HepG2 (cell line): ENCODE data around the gene TBCCD1. TPM values are rescaled to one million over a fixed set of nuclear protein-coding genes. Genes with fewer than 3 reads are reported as not detected.

Experiments
- GMEB1 ChIP-seq: sonication (generic); formaldehyde crosslinking; IDR thresholded peaks from 2 replicates; pipeline ENCODE4 v1.5.1; 2020; ENCODE audit warnings: missing genetic modification reagents, mild to moderate bottlenecking, borderline replicate concordance
- KDM5A ChIP-seq: fragments of 200-600 bp; sonication (generic); IDR thresholded peaks from 2 replicates; pipeline ENCODE4 v1.7.0; 2018; ENCODE audit warnings: antibody characterized with exemption, mild to moderate bottlenecking, low read length, borderline replicate concordance
- NFYC ChIP-seq: IDR thresholded peaks from 2 replicates; pipeline ENCODE4 v1.6.1; 2016; ENCODE audit warnings: missing genetic modification reagents, missing compliant biosample characterization
- RFX3 ChIP-seq: IDR thresholded peaks from 2 replicates; pipeline ENCODE4 v1.6.1; 2016; ENCODE audit warnings: missing biosample characterization, missing genetic modification reagents
- TBX2 ChIP-seq: sonication (generic); formaldehyde crosslinking; IDR thresholded peaks from 2 replicates; pipeline ENCODE4 v1.5.0; 2020; ENCODE audit warnings: missing genetic modification reagents, mild to moderate bottlenecking, borderline replicate concordance
- TEAD2 ChIP-seq: sonication (generic); formaldehyde crosslinking; IDR thresholded peaks from 2 replicates; pipeline ENCODE4 v1.9.0; 2021; ENCODE audit warnings: missing genetic modification reagents
- XRCC5 ChIP-seq: fragments of 200-400 bp; formaldehyde crosslinking; optimal IDR thresholded peaks from 2 replicates; pipeline ENCODE3; 2017; ENCODE audit warnings: mild to moderate bottlenecking, low read length
- YEATS4 ChIP-seq: sonication (generic); formaldehyde crosslinking; IDR thresholded peaks from 2 replicates; pipeline ENCODE4 v1.4.0; 2020; ENCODE audit warnings: missing genetic modification reagents, borderline replicate concordance
- YY1 ChIP-seq: IDR thresholded peaks from 2 replicates; pipeline ENCODE4 v1.6.1; 2011; ENCODE audit warnings: low read length, low read depth, moderate library complexity, mild to moderate bottlenecking; ENCODE audit not compliant: insufficient read depth, insufficient replicate concordance
- ZFAT ChIP-seq: sonication (generic); formaldehyde crosslinking; conservative IDR thresholded peaks from 2 replicates; pipeline ENCODE4 v1.8.1; 2023; ENCODE audit warnings: missing genetic modification reagents, inconsistent platforms
- ZFP91 ChIP-seq: sonication (generic); formaldehyde crosslinking; IDR thresholded peaks from 2 replicates; pipeline ENCODE4 v1.9.0; 2022; ENCODE audit warnings: missing genetic modification reagents, mild to moderate bottlenecking, borderline replicate concordance
- ZNF136 ChIP-seq: sonication (generic); formaldehyde crosslinking; IDR thresholded peaks from 2 replicates; pipeline ENCODE4 v1.8.1; 2022; ENCODE audit warnings: low read depth, mild to moderate bottlenecking, moderate library complexity, missing genetic modification reagents
- ZNF274 ChIP-seq: sonication (generic); formaldehyde crosslinking; IDR thresholded peaks from 2 replicates; pipeline ENCODE4 v1.5.1; 2020; ENCODE audit warnings: mild to moderate bottlenecking, missing genetic modification reagents
- ZNF30 ChIP-seq: sonication (generic); formaldehyde crosslinking; IDR thresholded peaks from 2 replicates; pipeline ENCODE4 v1.5.0; 2020; ENCODE audit warnings: mild to moderate bottlenecking, missing genetic modification reagents
- ZNF354B ChIP-seq: sonication (generic); formaldehyde crosslinking; IDR thresholded peaks from 2 replicates; pipeline ENCODE4 v1.8.0; 2022; ENCODE audit warnings: mild to moderate bottlenecking, missing genetic modification reagents
- ZNF501 ChIP-seq: sonication (generic); formaldehyde crosslinking; IDR thresholded peaks from 2 replicates; pipeline ENCODE4 v1.5.1; 2020; ENCODE audit warnings: mild to moderate bottlenecking, moderate library complexity, missing genetic modification reagents
- ZSCAN22 ChIP-seq: sonication (generic); formaldehyde crosslinking; IDR thresholded peaks from 2 replicates; pipeline ENCODE4 v1.4.0; 2020; ENCODE audit warnings: mild to moderate bottlenecking, missing genetic modification reagents
- polyA plus RNA-seq, 8 experiments: library from polyadenylated mRNA; depleted of rRNA in 3 of 8; stranded (reverse) in 7 of 8; unstranded in 1 of 8; fragments of >200 nt; fragmentation: Illumina TruSeq in 4 of 8; extraction: Trizol in 4 of 8; gene quantifications; 2 replicates each; pipeline versions ENCODE4 v1.2.1 to v1.2.3, GENCODE V29; 2011 to 2016; ENCODE audit warnings: low read depth in 4 of 8, missing spikeins in 1 of 8, mixed read lengths in 1 of 8; ENCODE audit not compliant: insufficient read depth in 1 of 8
- total RNA-seq, 5 experiments: library from RNA; depleted of rRNA; stranded (reverse); fragments of >200 nt; fragmentation: Illumina TruSeq; extraction: Trizol; gene quantifications; 2 replicates each; pipeline ENCODE4 v1.2.3, GENCODE V29; 2016; ENCODE audit warnings: low read depth in 1 of 5
- TF ChIP-seq, protein P1 (sequence below): sonication (generic); formaldehyde crosslinking; conservative IDR thresholded peaks from 2 replicates; pipeline ENCODE4 v1.4.0; 2020; ENCODE audit warnings: mild to moderate bottlenecking, missing genetic modification reagents, moderate library complexity
- TF ChIP-seq, protein P2 (sequence below): sonication (generic); formaldehyde crosslinking; IDR thresholded peaks from 2 replicates; pipeline ENCODE4; 2020; ENCODE audit warnings: missing genetic modification reagents, mild to moderate bottlenecking, borderline replicate concordance

Gene TBCCD1
- total and polyA plus RNA-seq, 2 of the 13 experiments (the other 11 are each of a cell fraction or from before 2014, with no cell fraction given), result 13.6 to 16.2 TPM

GRCh38 chr3:186520957-186521842 lies 45.9 kb downstream of the TBCCD1 start (continued):
- TF ChIP-seq ZNF30 (CRISPR knock-in tag) (no peak), GMEB1 (0 out of 2 replicates have a peak, but pooled peaks have one; percentile 6), YEATS4 (CRISPR knock-in tag) (0 out of 2 replicates have a peak, but pooled peaks have one; percentile 54), ZNF501 (CRISPR knock-in tag) (peak; percentile 13; the same call in 1 of the 2 replicates), YY1 (peak; percentile 81), ZSCAN22 (no peak), XRCC5 (no peak), ZNF136 (no peak), ZNF274 (CRISPR knock-in tag) (no peak), ZFP91 (peak; percentile 15; the same call in 1 of the 2 replicates), NFYC (no peak), ZFAT (CRISPR knock-in tag) (no peak), ZNF354B (CRISPR knock-in tag) (no peak), TBX2 (CRISPR knock-in tag) (peak; percentile 33; the same call in 1 of the 2 replicates), TEAD2 (CRISPR knock-in tag) (no peak), KDM5A (no peak), RFX3 (CRISPR knock-in tag) (no peak)
- TF ChIP-seq, protein P1, sequence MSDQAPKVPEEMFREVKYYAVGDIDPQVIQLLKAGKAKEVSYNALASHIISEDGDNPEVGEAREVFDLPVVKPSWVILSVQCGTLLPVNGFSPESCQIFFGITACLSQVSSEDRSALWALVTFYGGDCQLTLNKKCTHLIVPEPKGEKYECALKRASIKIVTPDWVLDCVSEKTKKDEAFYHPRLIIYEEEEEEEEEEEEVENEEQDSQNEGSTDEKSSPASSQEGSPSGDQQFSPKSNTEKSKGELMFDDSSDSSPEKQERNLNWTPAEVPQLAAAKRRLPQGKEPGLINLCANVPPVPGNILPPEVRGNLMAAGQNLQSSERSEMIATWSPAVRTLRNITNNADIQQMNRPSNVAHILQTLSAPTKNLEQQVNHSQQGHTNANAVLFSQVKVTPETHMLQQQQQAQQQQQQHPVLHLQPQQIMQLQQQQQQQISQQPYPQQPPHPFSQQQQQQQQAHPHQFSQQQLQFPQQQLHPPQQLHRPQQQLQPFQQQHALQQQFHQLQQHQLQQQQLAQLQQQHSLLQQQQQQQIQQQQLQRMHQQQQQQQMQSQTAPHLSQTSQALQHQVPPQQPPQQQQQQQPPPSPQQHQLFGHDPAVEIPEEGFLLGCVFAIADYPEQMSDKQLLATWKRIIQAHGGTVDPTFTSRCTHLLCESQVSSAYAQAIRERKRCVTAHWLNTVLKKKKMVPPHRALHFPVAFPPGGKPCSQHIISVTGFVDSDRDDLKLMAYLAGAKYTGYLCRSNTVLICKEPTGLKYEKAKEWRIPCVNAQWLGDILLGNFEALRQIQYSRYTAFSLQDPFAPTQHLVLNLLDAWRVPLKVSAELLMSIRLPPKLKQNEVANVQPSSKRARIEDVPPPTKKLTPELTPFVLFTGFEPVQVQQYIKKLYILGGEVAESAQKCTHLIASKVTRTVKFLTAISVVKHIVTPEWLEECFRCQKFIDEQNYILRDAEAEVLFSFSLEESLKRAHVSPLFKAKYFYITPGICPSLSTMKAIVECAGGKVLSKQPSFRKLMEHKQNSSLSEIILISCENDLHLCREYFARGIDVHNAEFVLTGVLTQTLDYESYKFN (CRISPR knock-in tag), result no peak
- TF ChIP-seq, protein P2, sequence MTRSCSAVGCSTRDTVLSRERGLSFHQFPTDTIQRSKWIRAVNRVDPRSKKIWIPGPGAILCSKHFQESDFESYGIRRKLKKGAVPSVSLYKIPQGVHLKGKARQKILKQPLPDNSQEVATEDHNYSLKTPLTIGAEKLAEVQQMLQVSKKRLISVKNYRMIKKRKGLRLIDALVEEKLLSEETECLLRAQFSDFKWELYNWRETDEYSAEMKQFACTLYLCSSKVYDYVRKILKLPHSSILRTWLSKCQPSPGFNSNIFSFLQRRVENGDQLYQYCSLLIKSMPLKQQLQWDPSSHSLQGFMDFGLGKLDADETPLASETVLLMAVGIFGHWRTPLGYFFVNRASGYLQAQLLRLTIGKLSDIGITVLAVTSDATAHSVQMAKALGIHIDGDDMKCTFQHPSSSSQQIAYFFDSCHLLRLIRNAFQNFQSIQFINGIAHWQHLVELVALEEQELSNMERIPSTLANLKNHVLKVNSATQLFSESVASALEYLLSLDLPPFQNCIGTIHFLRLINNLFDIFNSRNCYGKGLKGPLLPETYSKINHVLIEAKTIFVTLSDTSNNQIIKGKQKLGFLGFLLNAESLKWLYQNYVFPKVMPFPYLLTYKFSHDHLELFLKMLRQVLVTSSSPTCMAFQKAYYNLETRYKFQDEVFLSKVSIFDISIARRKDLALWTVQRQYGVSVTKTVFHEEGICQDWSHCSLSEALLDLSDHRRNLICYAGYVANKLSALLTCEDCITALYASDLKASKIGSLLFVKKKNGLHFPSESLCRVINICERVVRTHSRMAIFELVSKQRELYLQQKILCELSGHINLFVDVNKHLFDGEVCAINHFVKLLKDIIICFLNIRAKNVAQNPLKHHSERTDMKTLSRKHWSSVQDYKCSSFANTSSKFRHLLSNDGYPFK (CRISPR knock-in tag), result peak; percentile 85
